CD4-positive, alpha-beta memory T cell (primary cell): ENCODE measurements around the gene CTDP1. TPM values are rescaled to one million over a fixed set of nuclear protein-coding genes. Genes with fewer than 3 reads are reported as not detected.
A peak's percentile ranks its signal among the peaks of the same experiment; 100 is the strongest.

Source experiments
- CTCF ChIA-PET: fragments of 350-600 bp; sonication (Branson Sonifier 250); formaldehyde crosslinking; loops from one replicate; lab custom pipeline; 2021; ENCODE audit warnings: inconsistent platforms; ENCODE audit not compliant: partially characterized antibody; lab: Charles Lee
- POLR2A ChIA-PET: fragments of 350-600 bp; sonication (Branson Sonifier 250); formaldehyde crosslinking; loops from one replicate; lab custom pipeline; 2021; ENCODE audit not compliant: partially characterized antibody; lab: Charles Lee
- DNase-seq, 5 donors: peaks; one replicate each; pipeline versions ENCODE4 v3.0.0 to v3.0.0-alpha.2; 2020 to 2022; ENCODE audit warnings: mixed read lengths in 1 of 5
- H3K27ac ChIP-seq: one replicate; pipeline ENCODE4 v1.7.0; 2013; ENCODE audit warnings: low read depth, low read length
- H3K27me3 ChIP-seq: 2 replicates; pipeline ENCODE4 v1.7.0; 2013; ENCODE audit warnings: mild to moderate bottlenecking, low read length, moderate library complexity; ENCODE audit not compliant: insufficient read depth
- H3K36me3 ChIP-seq: 2 replicates; pipeline ENCODE4 v1.7.0; 2013; ENCODE audit warnings: mild to moderate bottlenecking, low read length, moderate library complexity; ENCODE audit not compliant: insufficient read depth
- H3K4me1 ChIP-seq: 2 replicates; pipeline ENCODE4 v1.7.0; 2013; ENCODE audit warnings: mild to moderate bottlenecking, low read length, moderate library complexity; ENCODE audit not compliant: insufficient read depth
- H3K4me3 ChIP-seq, 2 donors: one replicate each; pipeline ENCODE4 v1.7.0; 2013; ENCODE audit warnings: low read length in 2 of 2, mild to moderate bottlenecking in 1 of 2
- H3K9me3 ChIP-seq, 2 donors: one replicate each; pipeline ENCODE4 v1.7.0; 2013; ENCODE audit warnings: low read length in 2 of 2, control low read depth in 1 of 2; ENCODE audit not compliant: control insufficient read depth in 1 of 2
- H3K27ac Mint-ChIP-seq, 7 donors: one replicate each; pipeline ENCODE4 v1.8.0; 2020 to 2021; ENCODE audit warnings: mixed read lengths in 7 of 7, mild to moderate bottlenecking in 6 of 7, inconsistent platforms in 3 of 7, moderate library complexity in 3 of 7
- H3K27me3 Mint-ChIP-seq, 2 donors: one replicate each; pipeline ENCODE4 v1.8.0; 2020 to 2021; ENCODE audit warnings: mixed read lengths in 2 of 2
- H3K36me3 Mint-ChIP-seq, 2 donors: one replicate each; pipeline ENCODE4 v1.8.0; 2020 to 2021; ENCODE audit warnings: mixed read lengths in 2 of 2, inconsistent platforms in 1 of 2, mild to moderate bottlenecking in 1 of 2
- H3K4me1 Mint-ChIP-seq, 4 donors: one replicate each; pipeline ENCODE4 v1.8.0; 2020 to 2021; ENCODE audit warnings: mixed read lengths in 4 of 4, mild to moderate bottlenecking in 1 of 4
- H3K4me3 Mint-ChIP-seq, 8 donors: one replicate each; pipeline ENCODE4 v1.8.0; 2020 to 2021; ENCODE audit warnings: mixed read lengths in 8 of 8, mild to moderate bottlenecking in 7 of 8, moderate library complexity in 6 of 8, inconsistent platforms in 3 of 8
- H3K9me3 Mint-ChIP-seq, 8 donors: one replicate each; pipeline ENCODE4 v1.8.0; 2020 to 2021; ENCODE audit warnings: mixed read lengths in 8 of 8, mild to moderate bottlenecking in 5 of 8, inconsistent platforms in 3 of 8, moderate library complexity in 1 of 8
- intact Hi-C: fragments of 100-400 bp; cut with micrococcal nuclease; formaldehyde crosslinking; loops from one replicate; pipeline ENCODE4 v1.15.1; 2023
- polyA plus RNA-seq, 2 donors: library from polyadenylated mRNA; unstranded; fragments of 300-500 nt; fragmentation: Illumina TruSeq; gene quantifications; one replicate each; pipeline ENCODE4 v1.2.3, GENCODE V29; 2021
- total RNA-seq, 2 experiments: library from RNA; stranded (reverse); gene quantifications; one replicate each; pipeline ENCODE4 v1.2.3, GENCODE V29; 2021

Gene CTDP1
- total and polyA plus RNA-seq, 4 experiments from 2014 or later: 8.5 to 44.5 (median 36.4) TPM

DNA sequence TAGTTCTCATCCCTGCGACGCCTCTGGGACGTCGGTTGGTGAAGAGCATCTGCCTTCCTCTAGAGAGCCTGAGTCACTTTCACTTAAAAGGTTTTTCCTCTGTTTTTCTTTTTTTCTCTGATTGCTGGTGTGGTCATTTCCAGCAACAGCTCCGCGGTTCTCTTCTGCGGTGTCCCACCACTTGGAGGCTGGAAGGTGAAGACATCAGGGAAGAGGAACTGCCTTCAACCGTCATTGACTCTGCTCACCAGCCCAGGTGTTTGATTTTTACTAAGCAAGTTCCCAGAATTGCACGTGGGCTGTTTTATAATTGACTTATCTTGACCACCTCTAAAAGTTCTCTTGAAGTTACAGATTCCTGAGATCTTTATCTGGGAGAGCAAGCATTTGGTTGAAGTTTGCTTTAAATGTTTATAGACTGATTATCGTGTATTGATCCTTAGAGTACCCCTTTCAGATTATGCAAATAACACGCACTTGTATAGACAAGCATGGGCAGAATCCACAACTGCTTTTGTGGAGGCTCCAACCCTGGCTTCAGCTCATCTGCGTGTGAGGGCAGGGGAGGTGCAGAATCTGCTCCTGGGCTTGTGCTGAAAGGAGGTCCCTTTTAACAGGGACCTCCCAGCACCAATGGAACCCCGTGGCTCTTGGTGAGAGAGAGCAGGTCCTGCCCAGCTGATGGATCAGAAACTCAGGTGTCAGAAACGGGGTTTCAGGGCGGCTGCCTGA lies 3.5 kb downstream of the CTDP1 start:
- DNase-seq: peak in 3 of 5 donors; percentile 14 to 46 (median 43)
- H3K4me3 Mint-ChIP-seq: peak overlapping the region; percentile 58 to 93 (median 84)
- no peak overlapping the region for H3K4me3 ChIP-seq
- no peaks in the 10 kb centered on the region for H3K27me3 Mint-ChIP-seq
- ChIA-PET CTCF (no interaction called here), POLR2A (interaction anchor here (1.4 kb wide), 1 partner anchor 304 kb away, joined by 3 read pairs; no protein-coding TSS in a partner anchor)
- no peaks in the 10 kb centered on the region for H3K9me3 ChIP-seq
- H3K36me3 ChIP-seq: peaks cover 4% of the 10 kb centered on the region
- H3K4me1 Mint-ChIP-seq: peaks cover 61 to 83% (median 69%) of the 10 kb centered on the region in 4 donors
- H3K4me1 ChIP-seq: peaks cover 66% of the 10 kb centered on the region
- H3K27ac ChIP-seq: no peak overlapping the region
- H3K27ac Mint-ChIP-seq: peak overlapping the region; percentile 74 to 97 (median 94)
- peaks cover 8 to 29% of the 10 kb centered on the region in 2 donors for H3K36me3 Mint-ChIP-seq
- H3K9me3 Mint-ChIP-seq: peaks cover 0 to 2% (median 0%) of the 10 kb centered on the region in 8 donors
- no peaks in the 10 kb centered on the region for H3K27me3 ChIP-seq
- intact Hi-C loops: no loop called here

DNA sequence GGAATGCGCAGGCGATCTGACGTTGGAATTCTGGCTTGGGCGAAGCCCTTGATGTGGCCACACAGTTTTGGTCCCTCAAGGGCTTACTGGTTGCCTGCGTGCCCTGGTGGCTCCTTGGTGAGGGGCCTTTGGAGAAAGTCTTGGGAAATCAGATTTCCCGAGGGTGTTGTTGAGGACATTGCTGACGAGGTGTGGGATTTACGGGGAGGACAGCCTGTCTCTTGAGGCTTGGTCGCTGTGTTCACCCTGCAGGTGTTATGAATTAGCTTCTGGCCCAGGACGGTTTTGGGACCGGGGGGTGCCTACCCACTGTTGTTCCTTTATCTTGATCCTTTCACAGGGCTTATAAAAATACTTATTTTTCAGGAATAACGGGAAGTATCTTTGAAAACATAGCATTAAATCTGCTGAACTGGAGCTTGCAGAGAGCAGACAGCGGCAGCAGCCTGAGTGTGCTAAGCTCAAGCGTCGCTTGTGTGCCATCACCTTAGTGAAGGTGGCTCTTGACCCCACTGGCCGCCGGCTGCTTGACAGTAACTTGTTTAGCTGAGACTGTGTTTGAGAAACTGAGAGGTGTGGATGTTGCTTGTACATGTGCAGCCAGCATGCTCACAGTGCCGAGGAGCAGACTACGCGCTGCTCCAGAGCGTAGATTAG lies 4.2 kb downstream of the CTDP1 start:
- intact Hi-C loops: no loop called here
- Mint-ChIP-seq H3K9me3 (peaks cover 0 to 2% (median 0%) of the 10 kb centered on the region in 8 donors), H3K27ac (peak overlapping the region; percentile 23 to 97 (median 93)), H3K36me3 (peaks cover 8 to 25% of the 10 kb centered on the region in 2 donors), H3K4me3 (peak overlapping the region; percentile 20 to 93 (median 54)), H3K4me1 (peaks cover 57 to 81% (median 67%) of the 10 kb centered on the region in 4 donors), H3K27me3 (no peaks in the 10 kb centered on the region)
- DNase-seq: no peak
- no peak overlapping the region for H3K4me3 ChIP-seq
- H3K27me3 ChIP-seq: no peaks in the 10 kb centered on the region
- CTCF ChIA-PET: no interaction called here
- peaks cover 4% of the 10 kb centered on the region for H3K36me3 ChIP-seq
- H3K9me3 ChIP-seq: no peaks in the 10 kb centered on the region
- peaks cover 59% of the 10 kb centered on the region for H3K4me1 ChIP-seq
- POLR2A ChIA-PET: no interaction called here
- H3K27ac ChIP-seq: no peak overlapping the region

DNA sequence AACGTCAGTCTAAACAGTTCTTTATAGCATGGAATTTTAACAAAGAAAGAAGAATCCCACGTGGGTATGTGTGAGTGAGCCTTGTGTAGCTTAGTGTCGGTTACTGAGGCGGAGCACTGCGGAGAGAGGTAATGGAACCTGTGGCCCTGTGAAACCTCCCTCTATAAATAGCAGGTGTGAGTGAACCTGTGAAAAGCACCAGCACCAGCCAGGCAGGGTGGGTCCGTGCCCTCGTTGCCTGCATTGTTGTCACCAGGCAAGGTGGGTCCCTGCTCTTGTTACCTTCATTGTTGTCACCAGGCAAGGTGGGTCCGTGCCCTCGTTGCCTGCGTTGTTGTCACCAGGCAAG lies 4.7 kb downstream of the CTDP1 start:
- Histone ChIP-seq H3K4me1 (peaks cover 58% of the 10 kb centered on the region), H3K27ac (no peak overlapping the region), H3K4me3 (no peak overlapping the region), H3K9me3 (no peaks in the 10 kb centered on the region), H3K27me3 (no peaks in the 10 kb centered on the region), H3K36me3 (peaks cover 4% of the 10 kb centered on the region)
- peak overlapping the region; percentile 20 to 59 (median 46) for H3K4me3 Mint-ChIP-seq
- no peaks in the 10 kb centered on the region for H3K27me3 Mint-ChIP-seq
- peak in 2 of 5 donors; percentile 15 to 31 for DNase-seq
- peaks cover 61 to 81% (median 70%) of the 10 kb centered on the region in 4 donors for H3K4me1 Mint-ChIP-seq
- POLR2A ChIA-PET: no interaction called here
- H3K27ac Mint-ChIP-seq: peak overlapping the region in 6 of 7 donors; percentile 23 to 97 (median 83)
- H3K36me3 Mint-ChIP-seq: peaks cover 8 to 22% of the 10 kb centered on the region in 2 donors
- intact Hi-C loops: no loop called here
- CTCF ChIA-PET: no interaction called here
- H3K9me3 Mint-ChIP-seq: peaks cover 0 to 2% (median 0%) of the 10 kb centered on the region in 8 donors

DNA sequence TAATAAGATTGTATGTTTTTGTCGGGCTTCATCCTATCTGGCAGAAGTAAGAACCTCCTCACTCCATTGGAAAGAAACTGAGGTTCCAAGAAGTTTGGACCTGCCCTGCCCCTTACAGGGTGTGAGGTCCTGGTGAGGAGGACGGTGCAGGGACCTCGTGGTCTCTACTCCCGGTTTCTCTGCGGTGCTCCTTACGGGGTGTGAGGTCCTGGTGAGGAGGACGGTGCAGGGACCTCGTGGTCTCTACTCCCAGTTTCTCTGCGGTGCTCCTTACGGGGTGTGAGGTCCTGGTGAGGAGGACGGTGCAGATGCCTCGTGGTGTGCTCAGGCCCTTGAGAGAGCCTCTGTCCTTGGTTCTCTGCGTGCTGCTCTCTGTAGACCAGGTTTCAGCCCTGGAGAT lies 5.2 kb downstream of the CTDP1 start:
- ChIA-PET CTCF (no interaction called here), POLR2A (no interaction called here)
- Histone ChIP-seq H3K4me1 (peaks cover 58% of the 10 kb centered on the region), H3K36me3 (peaks cover 4% of the 10 kb centered on the region), H3K27me3 (no peaks in the 10 kb centered on the region), H3K27ac (no peak overlapping the region), H3K9me3 (no peaks in the 10 kb centered on the region), H3K4me3 (no peak overlapping the region)
- H3K27ac Mint-ChIP-seq: peak overlapping the region in 5 of 7 donors; percentile 23 to 84 (median 80)
- intact Hi-C loops: no loop called here
- peak overlapping the region in 6 of 8 donors; percentile 44 to 62 (median 47) for H3K4me3 Mint-ChIP-seq
- no peak for DNase-seq
- H3K27me3 Mint-ChIP-seq: no peaks in the 10 kb centered on the region
- H3K4me1 Mint-ChIP-seq: peaks cover 63 to 82% (median 73%) of the 10 kb centered on the region in 4 donors
- peaks cover 8 to 18% of the 10 kb centered on the region in 2 donors for H3K36me3 Mint-ChIP-seq
- H3K9me3 Mint-ChIP-seq: peaks cover 0 to 2% (median 0%) of the 10 kb centered on the region in 8 donors

DNA sequence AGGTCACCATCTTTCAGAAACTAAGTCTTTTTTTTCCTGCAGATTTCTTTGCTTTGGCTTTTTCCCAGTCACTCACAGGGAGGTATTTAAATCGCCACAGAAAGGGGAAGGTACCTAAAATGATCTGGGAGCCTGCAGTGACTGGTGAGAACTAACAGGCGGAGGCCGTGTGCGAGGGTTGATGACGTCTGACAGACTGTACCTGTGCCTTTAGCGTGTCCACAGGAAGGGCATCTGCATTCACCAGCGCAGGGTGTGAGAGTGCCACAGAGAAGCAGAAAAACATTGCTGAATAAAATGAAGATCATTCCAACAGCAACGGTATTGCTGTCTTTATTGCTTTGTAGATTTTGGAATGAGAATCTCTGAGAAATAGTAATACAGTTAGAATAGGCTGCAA lies 5.7 kb downstream of the CTDP1 start:
- Histone ChIP-seq H3K4me3 (no peak overlapping the region), H3K27ac (no peak overlapping the region), H3K4me1 (peaks cover 60% of the 10 kb centered on the region), H3K36me3 (peaks cover 4% of the 10 kb centered on the region), H3K9me3 (no peaks in the 10 kb centered on the region), H3K27me3 (no peaks in the 10 kb centered on the region)
- intact Hi-C loops: no loop called here
- Mint-ChIP-seq H3K27ac (peak overlapping the region; percentile 23 to 84 (median 78)), H3K27me3 (no peaks in the 10 kb centered on the region), H3K4me3 (peak overlapping the region in 4 of 8 donors; percentile 47 to 62 (median 53)), H3K9me3 (peaks cover 0 to 2% (median 0%) of the 10 kb centered on the region in 8 donors), H3K4me1 (peaks cover 68 to 86% (median 77%) of the 10 kb centered on the region in 4 donors), H3K36me3 (peaks cover 8 to 20% of the 10 kb centered on the region in 2 donors)
- ChIA-PET CTCF (no interaction called here), POLR2A (no interaction called here)
- DNase-seq: peak in 3 of 5 donors; percentile 19 to 45 (median 34)

DNA sequence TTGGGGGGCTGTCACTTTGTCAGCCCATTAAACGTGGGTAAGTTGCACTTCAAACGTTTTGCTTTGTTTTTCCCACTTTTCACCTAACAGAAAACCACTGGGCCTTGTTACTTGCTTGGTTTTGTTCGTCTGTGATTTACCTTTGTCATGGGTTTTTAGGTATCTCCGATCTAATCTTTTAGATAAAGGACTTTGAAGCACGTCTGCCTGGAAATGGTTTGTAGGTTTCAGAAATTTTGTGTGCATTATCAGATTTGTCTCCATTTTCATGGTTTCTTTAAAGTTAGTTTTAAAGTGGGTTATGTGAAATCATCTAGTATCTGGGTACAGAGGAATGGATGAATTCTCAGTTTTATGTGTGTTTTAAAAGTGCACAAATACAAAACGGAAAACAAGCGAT lies 6.4 kb downstream of the CTDP1 start:
- ChIA-PET CTCF (no interaction called here), POLR2A (no interaction called here)
- Histone ChIP-seq H3K27ac (no peak overlapping the region), H3K4me1 (peaks cover 60% of the 10 kb centered on the region), H3K36me3 (peaks cover 4% of the 10 kb centered on the region), H3K4me3 (no peak overlapping the region), H3K9me3 (no peaks in the 10 kb centered on the region), H3K27me3 (no peaks in the 10 kb centered on the region)
- Mint-ChIP-seq H3K4me3 (peak overlapping the region in 5 of 8 donors; percentile 2 to 58 (median 32)), H3K27me3 (no peaks in the 10 kb centered on the region), H3K4me1 (peaks cover 64 to 83% (median 75%) of the 10 kb centered on the region in 4 donors), H3K27ac (peak overlapping the region; percentile 4 to 81 (median 43)), H3K9me3 (peaks cover 0 to 2% (median 0%) of the 10 kb centered on the region in 8 donors), H3K36me3 (peaks cover 8 to 16% of the 10 kb centered on the region in 2 donors)
- intact Hi-C loops: no loop called here
- DNase-seq: peak in 1 of 5 donors; percentile 26

DNA sequence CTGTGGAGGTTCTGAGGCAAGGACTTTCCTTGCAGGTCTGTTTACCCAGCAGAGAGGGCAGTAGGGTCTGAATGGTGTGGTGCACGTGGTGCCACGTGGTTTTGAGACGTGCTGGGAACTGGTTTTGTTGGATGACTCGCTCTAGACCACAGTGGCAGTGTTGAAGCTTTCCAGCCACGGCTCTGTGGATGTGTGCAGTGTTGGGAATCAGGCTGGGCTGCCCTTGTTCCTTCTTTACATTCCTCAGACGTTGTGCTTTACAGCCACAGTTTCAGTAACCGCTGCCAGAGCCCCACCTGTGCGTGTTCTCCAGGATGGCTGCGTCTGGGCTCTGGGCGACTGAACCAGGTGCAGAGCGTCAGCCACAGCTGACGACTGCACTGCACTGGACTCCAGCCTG lies 8.2 kb downstream of the CTDP1 start:
- Mint-ChIP-seq H3K4me1 (peaks cover 58 to 76% (median 67%) of the 10 kb centered on the region in 4 donors), H3K4me3 (no peak overlapping the region), H3K27me3 (no peaks in the 10 kb centered on the region), H3K9me3 (no peaks in the 10 kb centered on the region), H3K36me3 (peaks cover 5 to 11% of the 10 kb centered on the region in 2 donors), H3K27ac (peak overlapping the region in 1 of 7 donors; percentile 8)
- no peak overlapping the region for H3K27ac ChIP-seq
- CTCF ChIA-PET: no interaction called here
- intact Hi-C loops: no loop called here
- H3K4me3 ChIP-seq: no peak overlapping the region
- no peaks in the 10 kb centered on the region for H3K27me3 ChIP-seq
- H3K9me3 ChIP-seq: no peaks in the 10 kb centered on the region
- H3K4me1 ChIP-seq: peaks cover 42% of the 10 kb centered on the region
- POLR2A ChIA-PET: no interaction called here
- no peak for DNase-seq
- peaks cover 4% of the 10 kb centered on the region for H3K36me3 ChIP-seq
